Subcutaneous adipose tissue (tissue), 4 donors: ENCODE measurements around the gene IGSF21. TPM values are rescaled to one million over a fixed set of nuclear protein-coding genes. Genes with fewer than 3 reads are reported as not detected.

Experiments used
- CTCF ChIP-seq: fragments of 450-650 bp; IDR thresholded peaks from one replicate; pipeline ENCODE4 v1.5.1; 2016; ENCODE audit warnings: low read depth, mild to moderate bottlenecking, control low read depth, antibody characterized with exemption, moderate library complexity
- total RNA-seq, 4 donors: library from RNA; depleted of rRNA; stranded (reverse); fragments of >200 nt; gene quantifications; one replicate each; pipeline ENCODE4 v1.1.0, GENCODE V29; 2016

IGSF21 gene
- total RNA-seq, 4 donors from 2014 or later: 0.98 to 12.6 (median 4.4) TPM; not detected in 1

DNA sequence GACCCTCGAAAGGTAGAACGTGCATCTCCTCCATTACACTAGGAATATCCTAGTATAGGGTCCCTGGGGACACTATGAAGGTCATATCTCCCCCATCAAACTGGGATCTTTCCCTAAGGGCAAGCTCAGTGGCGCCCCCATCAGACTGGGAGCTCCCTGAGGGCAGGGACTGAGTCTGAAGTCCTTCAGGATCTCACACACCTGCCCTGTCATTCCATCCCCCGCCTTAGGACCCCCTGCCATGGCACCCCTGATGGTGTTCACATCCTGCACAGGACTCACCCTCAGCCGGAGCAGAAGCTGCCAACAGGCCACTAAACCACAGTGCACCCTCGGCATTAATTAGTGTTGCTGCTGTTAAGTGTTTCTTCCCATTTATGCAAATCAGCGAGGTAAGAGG is 50.4 kb downstream of the IGSF21 start:
- no peak for TF ChIP-seq CTCF

DNA sequence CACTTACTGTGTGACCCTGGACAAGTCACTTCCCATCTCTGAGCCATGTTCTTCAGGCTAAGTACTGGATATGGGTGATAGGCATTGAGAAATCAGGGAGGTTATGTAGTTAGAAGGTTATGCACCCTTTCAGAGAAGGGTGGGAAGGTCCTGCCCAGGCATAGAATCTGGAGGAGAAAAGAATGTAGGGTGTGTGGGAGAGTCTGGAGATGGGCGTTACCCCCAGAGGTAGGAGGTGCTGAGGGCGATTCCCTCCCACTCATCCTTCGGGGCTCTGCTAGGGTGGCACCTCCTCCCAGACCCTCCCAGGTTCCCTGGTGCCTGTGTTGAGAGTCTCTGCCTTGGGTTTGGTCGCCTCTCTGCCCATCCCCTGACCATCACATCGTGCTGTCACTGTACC is 51.1 kb downstream of the IGSF21 start:
- no peak for TF ChIP-seq CTCF

- TF ChIP-seq CTCF: no peak
These were observed 52.8 kb downstream of the IGSF21 start for GRCh38 chr1:18160290-18160942.

DNA sequence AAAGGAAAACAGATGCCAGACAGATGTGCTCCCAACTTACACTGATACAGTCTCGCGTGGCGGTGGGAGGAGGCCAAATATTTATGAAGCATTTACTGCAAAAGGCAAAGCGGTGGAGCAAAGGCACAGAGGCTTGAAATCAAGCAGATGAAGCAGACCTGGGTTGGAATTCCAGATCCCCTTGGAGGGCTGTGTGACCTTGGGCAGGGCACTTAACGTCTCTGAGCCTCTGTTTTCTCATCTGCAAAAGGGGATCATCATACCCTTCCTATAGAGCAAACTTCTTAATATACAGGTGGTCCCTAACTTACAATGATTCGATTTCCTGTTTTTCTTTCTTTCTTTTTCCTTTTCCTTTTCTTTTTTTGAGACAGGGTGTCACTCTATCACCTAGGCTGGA is 54.1 kb downstream of the IGSF21 start:
- no peak for TF ChIP-seq CTCF

- TF ChIP-seq CTCF: no peak
These were observed 58.7 kb downstream of the IGSF21 start for GRCh38 chr1:18166341-18166740.

DNA sequence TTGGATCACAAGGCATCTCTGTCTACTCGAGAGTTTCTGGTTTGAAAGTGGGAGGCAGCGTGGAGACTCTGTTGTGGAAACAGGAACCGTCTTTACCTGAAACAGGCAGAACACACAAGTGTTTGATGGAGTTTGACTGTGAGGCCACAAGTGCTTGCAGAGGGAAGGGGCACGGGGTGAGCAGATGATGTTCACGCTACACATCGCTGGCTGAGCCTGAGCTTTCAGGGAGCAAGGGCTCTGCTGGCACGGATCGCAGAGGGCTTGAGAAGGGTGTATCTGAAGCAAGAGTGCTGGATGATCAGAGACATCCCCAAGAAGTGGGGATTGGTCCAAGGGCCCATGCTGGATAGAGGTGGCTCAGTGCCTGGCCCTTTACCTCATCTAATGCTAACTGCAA is 59.3 kb downstream of the IGSF21 start:
- TF ChIP-seq CTCF: no peak

DNA sequence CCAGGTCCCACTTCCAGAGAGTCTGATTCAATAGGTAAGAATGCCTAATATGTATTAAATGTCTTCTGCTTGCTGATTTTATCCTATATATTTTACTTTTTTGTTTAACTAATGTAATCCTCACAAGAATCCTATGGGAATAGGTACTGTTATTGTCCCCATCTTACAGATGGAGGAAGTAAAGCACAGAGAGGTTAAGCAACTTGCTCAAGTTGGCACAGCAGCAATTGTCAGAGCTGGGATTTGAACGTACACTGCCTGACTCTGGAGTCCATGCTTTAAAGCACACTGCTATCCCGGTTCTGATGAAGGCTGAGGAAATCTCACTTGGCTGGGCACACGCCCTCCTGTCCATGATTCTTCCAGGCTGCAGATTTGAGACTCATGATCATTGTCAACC is 62.8 kb downstream of the IGSF21 start:
- TF ChIP-seq CTCF: no peak
